Body of pancreas (tissue), 4 donors: ENCODE measurements around the gene SASH3.

Experiments used
- CTCF ChIP-seq, 7 experiments: fragments of 450-650 bp in 4 of 7; fragments of 200-600 bp in 3 of 7; sonication (generic) in 3 of 7; IDR thresholded peaks; one replicate each; pipeline ENCODE4 v1.5.1; 2016 to 2019; ENCODE audit warnings: antibody characterized with exemption in 7 of 7
- POLR2A ChIP-seq, 3 donors: fragments of 450-650 bp; IDR thresholded peaks; one replicate each; pipeline ENCODE4 v1.6.1; 2016; ENCODE audit warnings: antibody characterized with exemption in 3 of 3, mild to moderate bottlenecking in 2 of 3

- TF ChIP-seq CTCF (IDR thresholded peaks at IDR 0.05) (no peak), POLR2A (IDR thresholded peaks at IDR 0.05) (no peak)
These were observed 13.9 kb downstream of the SASH3 start for GRCh38 chrX:129793604-129794191.
